Measurements from ENCODE around the gene STXBP4. TPM values are rescaled to one million over a fixed set of nuclear protein-coding genes. Genes with fewer than 3 reads are reported as not detected.

The STXBP4 gene
- total RNA-seq, 1 experiment from 2014 or later: 12.0 TPM

DNA sequence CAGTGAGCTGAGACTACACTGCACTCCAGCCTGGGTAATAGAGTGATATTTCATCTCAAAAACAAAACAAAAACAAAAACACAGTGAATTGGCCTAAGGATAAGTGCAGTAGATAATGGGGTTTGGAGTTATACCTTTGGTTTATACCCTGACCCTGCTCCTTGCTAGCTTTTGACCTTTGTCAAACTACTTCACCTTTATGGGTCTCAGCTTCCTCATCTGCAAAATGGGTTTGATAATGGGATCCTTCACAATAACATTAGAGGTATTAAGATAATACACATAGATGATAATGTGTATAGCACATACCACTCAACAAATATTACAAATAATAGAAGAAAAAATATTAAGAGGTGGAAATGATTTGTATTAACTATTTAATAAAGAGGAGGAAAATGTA, 85.9 kb downstream of the STXBP4 start:
- POLR2A ChIA-PET (ENCODE audit: unreplicated experiment): no interaction called here
- intact Hi-C loops (cut with micrococcal nuclease; ENCODE audit: unreplicated experiment): loop anchor here (5.0 kb wide), 1 partner anchor 243 kb away; no protein-coding TSS in a partner anchor

DNA sequence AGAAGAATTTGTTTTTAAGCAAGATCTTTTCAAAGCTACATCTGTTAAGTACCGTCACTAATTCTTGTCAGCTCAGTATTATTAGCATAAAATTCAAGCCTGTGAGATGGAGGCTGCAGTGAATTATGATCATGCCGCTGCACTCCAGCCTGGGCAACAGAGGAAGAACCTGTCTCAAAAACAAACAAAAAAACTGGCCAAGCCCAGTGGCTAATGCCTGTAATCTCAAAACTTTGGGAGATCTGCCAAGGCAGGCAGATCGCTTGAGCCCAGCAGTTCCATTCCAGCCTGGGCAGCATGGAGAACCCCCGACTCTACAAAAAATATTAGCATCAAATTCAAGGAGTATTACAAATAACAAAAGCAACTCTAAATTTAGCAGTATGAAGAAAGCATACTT, 88.0 kb downstream of the STXBP4 start:
- no peak overlapping the region for H3K27ac ChIP-seq
- no peak overlapping the region for H3K4me3 ChIP-seq
- H2AFZ ChIP-seq: no peak overlapping the region
- H3K36me3 ChIP-seq (ENCODE audit: low read depth): no peaks in the 10 kb centered on the region
- no peaks in the 10 kb centered on the region for H3K27me3 ChIP-seq (ENCODE audit: insufficient read depth, low read depth)
- intact Hi-C loops (cut with micrococcal nuclease; ENCODE audit: unreplicated experiment): no loop called here
- H4K20me1 ChIP-seq (ENCODE audit: insufficient read depth): peaks cover 3% of the 10 kb centered on the region; the same call in 1 of the 2 replicates
- H3K79me2 ChIP-seq (ENCODE audit: low read depth): no peaks in the 10 kb centered on the region
- H3F3A ChIP-seq (ENCODE audit: insufficient read depth, low read depth): no peaks in the 10 kb centered on the region
- ChIA-PET CTCF (no interaction called here), POLR2A (ENCODE audit: unreplicated experiment) (no interaction called here)
- no peaks in the 10 kb centered on the region for H3K9me3 ChIP-seq (ENCODE audit: insufficient read depth, low read depth)
- DNase-seq: peak; percentile 43 to 70
- no TSS peak for BruUV-seq (replicated peaks)
- TF ChIP-seq, protein P1, sequence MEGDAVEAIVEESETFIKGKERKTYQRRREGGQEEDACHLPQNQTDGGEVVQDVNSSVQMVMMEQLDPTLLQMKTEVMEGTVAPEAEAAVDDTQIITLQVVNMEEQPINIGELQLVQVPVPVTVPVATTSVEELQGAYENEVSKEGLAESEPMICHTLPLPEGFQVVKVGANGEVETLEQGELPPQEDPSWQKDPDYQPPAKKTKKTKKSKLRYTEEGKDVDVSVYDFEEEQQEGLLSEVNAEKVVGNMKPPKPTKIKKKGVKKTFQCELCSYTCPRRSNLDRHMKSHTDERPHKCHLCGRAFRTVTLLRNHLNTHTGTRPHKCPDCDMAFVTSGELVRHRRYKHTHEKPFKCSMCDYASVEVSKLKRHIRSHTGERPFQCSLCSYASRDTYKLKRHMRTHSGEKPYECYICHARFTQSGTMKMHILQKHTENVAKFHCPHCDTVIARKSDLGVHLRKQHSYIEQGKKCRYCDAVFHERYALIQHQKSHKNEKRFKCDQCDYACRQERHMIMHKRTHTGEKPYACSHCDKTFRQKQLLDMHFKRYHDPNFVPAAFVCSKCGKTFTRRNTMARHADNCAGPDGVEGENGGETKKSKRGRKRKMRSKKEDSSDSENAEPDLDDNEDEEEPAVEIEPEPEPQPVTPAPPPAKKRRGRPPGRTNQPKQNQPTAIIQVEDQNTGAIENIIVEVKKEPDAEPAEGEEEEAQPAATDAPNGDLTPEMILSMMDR (conservative IDR thresholded peaks at IDR 0.05): no peak
- no peak for TF ChIP-seq EZH2 (IDR thresholded peaks at IDR 0.05; ENCODE audit: low read depth)
- no peaks in the 10 kb centered on the region for H3K9me2 ChIP-seq (ENCODE audit: insufficient read depth)
- H3K4me1 ChIP-seq (replicated peaks; ENCODE audit: insufficient read depth): no peaks in the 10 kb centered on the region
- H3K4me2 ChIP-seq: no peak overlapping the region

More for the DNA sequence above, 85.9 kb downstream of the STXBP4 start:
- H2AFZ ChIP-seq: no peak overlapping the region
- no peaks in the 10 kb centered on the region for H3K36me3 ChIP-seq (ENCODE audit: low read depth)
- no peaks in the 10 kb centered on the region for H3K79me2 ChIP-seq (ENCODE audit: low read depth)
- CTCF ChIA-PET: no interaction called here
- H3K9me2 ChIP-seq (ENCODE audit: insufficient read depth): no peaks in the 10 kb centered on the region
- no peaks in the 10 kb centered on the region for H3K9me3 ChIP-seq (ENCODE audit: insufficient read depth, low read depth)
- DNase-seq: no peak
- no peak overlapping the region for H3K4me3 ChIP-seq
- no peaks in the 10 kb centered on the region for H3F3A ChIP-seq (ENCODE audit: insufficient read depth, low read depth)
- H3K4me1 ChIP-seq (replicated peaks; ENCODE audit: insufficient read depth): no peaks in the 10 kb centered on the region
- H4K20me1 ChIP-seq (ENCODE audit: insufficient read depth): peaks cover 3% of the 10 kb centered on the region; the same call in 1 of the 2 replicates
- no peak overlapping the region for H3K4me2 ChIP-seq
- H3K27me3 ChIP-seq (ENCODE audit: insufficient read depth, low read depth): no peaks in the 10 kb centered on the region
- TF ChIP-seq, protein P1 (conservative IDR thresholded peaks at IDR 0.05): no peak
- no peak for TF ChIP-seq EZH2 (IDR thresholded peaks at IDR 0.05; ENCODE audit: low read depth)
- H3K27ac ChIP-seq: no peak overlapping the region
- BruUV-seq (replicated peaks): no TSS peak

DNA sequence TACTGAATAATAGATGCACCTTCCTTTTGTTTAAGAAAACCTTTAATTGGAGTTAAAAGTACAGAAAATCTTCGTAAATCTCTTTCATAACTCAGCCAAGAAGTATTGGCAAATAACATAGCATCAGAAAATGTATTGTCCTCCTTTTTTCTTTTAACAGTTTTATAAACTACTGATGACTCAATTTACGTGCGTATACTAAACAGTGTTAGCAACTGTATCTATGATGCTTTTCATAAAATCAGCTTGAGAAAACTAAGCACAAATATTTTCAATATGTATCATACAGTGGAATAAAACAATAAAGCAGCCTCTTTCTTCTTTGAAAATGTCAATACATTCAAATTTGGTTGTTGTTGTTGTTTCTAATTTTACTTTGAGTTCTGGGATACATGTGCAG, 88.6 kb downstream of the STXBP4 start:
- POLR2A ChIA-PET (ENCODE audit: unreplicated experiment): no interaction called here
- no TSS peak for BruUV-seq (replicated peaks)
- intact Hi-C loops (cut with micrococcal nuclease; ENCODE audit: unreplicated experiment): no loop called here

More for the DNA sequence above, 88.6 kb downstream of the STXBP4 start:
- no peaks in the 10 kb centered on the region for H3F3A ChIP-seq (ENCODE audit: insufficient read depth, low read depth)
- TF ChIP-seq, protein P1 (conservative IDR thresholded peaks at IDR 0.05): no peak
- TF ChIP-seq EZH2 (IDR thresholded peaks at IDR 0.05; ENCODE audit: low read depth): no peak
- peak in 1 of 2 experiments; percentile 39 for DNase-seq
- H4K20me1 ChIP-seq (ENCODE audit: insufficient read depth): peaks cover 3% of the 10 kb centered on the region; the same call in 1 of the 2 replicates
- no peak overlapping the region for H2AFZ ChIP-seq
- no peaks in the 10 kb centered on the region for H3K9me2 ChIP-seq (ENCODE audit: insufficient read depth)
- no peaks in the 10 kb centered on the region for H3K4me1 ChIP-seq (replicated peaks; ENCODE audit: insufficient read depth)
- H3K9me3 ChIP-seq (ENCODE audit: insufficient read depth, low read depth): no peaks in the 10 kb centered on the region
- CTCF ChIA-PET: no interaction called here
- H3K79me2 ChIP-seq (ENCODE audit: low read depth): no peaks in the 10 kb centered on the region
- H3K27me3 ChIP-seq (ENCODE audit: insufficient read depth, low read depth): no peaks in the 10 kb centered on the region
- no peak overlapping the region for H3K4me3 ChIP-seq
- H3K36me3 ChIP-seq (ENCODE audit: low read depth): no peaks in the 10 kb centered on the region
- H3K27ac ChIP-seq: no peak overlapping the region
- no peak overlapping the region for H3K4me2 ChIP-seq
